ENCODE data around the gene CFD.

CFD gene

DNA sequence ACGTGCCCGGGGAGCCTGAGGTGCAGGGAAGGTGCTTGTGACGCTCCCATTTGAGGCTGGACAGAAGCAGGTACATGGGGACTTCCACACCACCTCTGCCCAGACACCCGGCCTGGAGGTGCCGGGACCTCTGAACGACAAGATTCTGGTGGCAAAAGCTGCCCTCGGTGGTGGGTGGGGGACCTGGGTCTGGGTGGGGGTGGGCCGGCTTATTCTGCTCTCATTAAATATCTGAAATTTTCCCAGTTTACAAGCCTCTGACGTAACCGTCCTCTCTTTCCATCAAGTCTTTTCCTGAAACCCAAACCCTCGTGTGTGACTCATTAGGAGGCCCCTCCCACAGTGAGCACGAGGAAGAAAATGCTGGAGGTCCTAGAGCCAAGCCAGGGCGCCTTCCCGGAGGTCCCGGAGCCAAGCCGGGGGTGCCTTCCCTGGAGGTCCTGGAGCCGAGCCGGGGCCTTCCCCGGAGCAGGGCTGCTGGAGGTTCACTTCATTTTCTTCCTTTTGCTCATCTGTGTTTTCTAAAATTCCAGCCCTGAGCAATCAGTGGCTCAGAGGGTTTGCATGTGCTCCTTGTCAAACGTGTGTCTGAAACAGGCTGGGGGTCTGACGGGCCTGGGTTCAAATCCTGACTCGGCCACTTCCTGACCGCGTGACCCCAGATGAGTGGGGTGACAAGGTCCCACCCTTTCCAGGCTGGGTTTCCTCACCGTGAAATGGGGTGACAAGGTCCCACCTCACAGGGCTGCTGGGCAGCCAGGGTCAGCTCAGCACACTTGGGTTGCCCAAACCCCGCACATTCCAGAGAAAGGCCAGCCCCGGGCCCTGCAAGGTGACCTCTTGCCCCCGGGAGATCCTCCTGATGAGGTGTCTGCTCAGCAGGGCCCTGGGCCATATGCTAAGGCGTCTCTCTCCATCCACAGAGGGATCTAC is 10.0 kb downstream of the CFD start:
- TF ChIP-seq CTCF (IDR thresholded peaks at IDR 0.05): no peak

GRCh38 chr19:870314-870713 is 10.8 kb downstream of the CFD start:
- no peak for TF ChIP-seq CTCF (IDR thresholded peaks at IDR 0.05)

- TF ChIP-seq CTCF (IDR thresholded peaks at IDR 0.05): no peak
Observed at GRCh38 chr19:870963-871401, 11.5 kb downstream of the CFD start.

GRCh38 chr19:871446-872265 is 12.2 kb downstream of the CFD start:
- no peak for TF ChIP-seq CTCF (IDR thresholded peaks at IDR 0.05)

DNA sequence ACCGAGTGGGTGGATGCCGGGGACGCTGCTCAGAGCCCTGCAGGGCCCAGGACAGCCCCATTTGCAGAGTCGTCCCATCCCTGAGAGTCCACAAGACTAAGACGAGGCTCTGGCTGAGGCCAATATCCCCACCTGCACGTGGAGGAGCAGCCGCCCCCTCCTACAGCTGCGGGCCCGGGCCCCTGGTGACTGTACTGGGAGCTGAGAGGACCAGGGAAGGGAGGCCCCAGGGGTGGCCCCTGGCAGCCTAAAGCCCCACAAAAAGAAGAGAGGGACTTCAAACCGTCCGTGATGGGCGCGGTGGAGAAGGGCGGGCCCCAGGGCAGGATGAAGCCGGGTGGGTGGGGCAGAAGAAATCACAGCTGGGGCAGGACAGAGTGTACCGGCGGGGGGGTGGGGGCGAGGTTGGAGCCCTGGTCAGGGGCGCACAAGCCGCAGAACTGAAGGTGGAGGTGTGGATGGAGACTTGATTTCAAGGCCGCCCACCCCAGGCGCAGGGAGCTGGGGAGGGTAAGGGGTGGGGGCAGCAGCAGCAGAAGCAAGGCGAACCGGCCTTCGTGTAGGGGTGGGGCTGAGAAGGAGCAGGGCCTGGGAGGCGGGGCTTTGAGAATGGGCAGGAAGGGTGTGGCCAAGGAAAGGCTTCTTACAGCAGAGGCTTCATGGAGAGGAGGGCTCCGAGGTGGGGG is 12.9 kb downstream of the CFD start:
- TF ChIP-seq CTCF (IDR thresholded peaks at IDR 0.05): no peak

- no peak for TF ChIP-seq CTCF (IDR thresholded peaks at IDR 0.05)
Observed at GRCh38 chr19:873084-873483, 13.6 kb downstream of the CFD start.

- TF ChIP-seq CTCF (IDR thresholded peaks at IDR 0.05): no peak
Observed at GRCh38 chr19:873561-874041, 14.1 kb downstream of the CFD start.
